ENCODE results near the gene BFSP2.
A peak's percentile ranks its signal among the peaks of the same experiment; 100 is the strongest.
"Not testable (repeated sequence)": the region's sequence is repeated elsewhere in the genome, so short reads cannot be mapped to it uniquely, and the experiment has no call there.

BFSP2 gene

DNA sequence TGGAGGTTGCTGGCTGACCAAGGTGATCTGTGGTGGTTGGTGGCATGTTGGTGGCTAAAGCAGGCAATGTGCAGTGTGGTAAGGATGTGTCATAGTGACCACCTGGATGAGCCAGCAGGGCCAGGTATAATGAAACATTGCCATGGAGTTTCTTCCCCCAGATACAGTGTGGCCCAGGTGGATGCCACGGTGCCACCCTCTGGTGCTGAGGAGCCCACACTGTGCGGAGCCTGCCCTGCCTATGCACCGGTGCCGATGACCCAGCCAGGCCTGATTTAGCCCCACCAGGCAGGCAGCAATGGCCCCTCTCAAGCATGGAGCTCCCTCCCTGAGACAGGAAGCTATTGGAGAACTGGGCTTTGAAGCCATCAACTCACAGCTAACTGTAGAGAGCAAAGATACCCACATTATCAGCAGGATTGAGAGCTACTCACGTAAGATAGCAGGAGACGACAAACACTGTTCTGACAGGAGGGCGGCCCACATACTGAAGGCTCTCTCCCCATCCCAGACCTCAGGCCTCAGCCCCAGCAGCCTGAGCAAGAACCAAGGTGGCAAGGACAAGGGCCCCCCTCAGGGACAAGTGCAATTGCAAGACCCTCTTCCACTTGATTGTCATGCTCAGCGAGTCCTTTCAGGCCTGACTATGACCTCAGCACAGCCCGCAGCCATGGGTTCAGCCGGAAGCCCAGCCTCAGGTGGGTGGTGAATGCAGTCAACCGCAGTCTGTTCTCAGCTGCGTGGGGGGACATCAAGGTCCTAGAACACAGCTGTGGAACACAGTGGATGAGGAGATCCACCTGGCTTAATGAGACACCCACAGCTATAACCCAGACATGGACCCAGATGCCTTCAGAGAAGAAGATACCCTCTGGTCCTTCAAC is 90.9 kb downstream of the BFSP2 start:
- in situ Hi-C loops (cut with MboI; ENCODE audit: low pct_unique_long_range_greater_than_20kb, low sequenced_read_pairs): no loop called here
- no peak for DNase-seq

GRCh38 chr3:133491481-133492059 is 91.7 kb downstream of the BFSP2 start:
- DNase-seq: no peak
- in situ Hi-C loops (cut with MboI; ENCODE audit: low pct_unique_long_range_greater_than_20kb, low sequenced_read_pairs): no loop called here

GRCh38 chr3:133492159-133492741 is 92.4 kb downstream of the BFSP2 start:
- in situ Hi-C loops (cut with MboI; ENCODE audit: low pct_unique_long_range_greater_than_20kb, low sequenced_read_pairs): no loop called here
- DNase-seq: no peak

GRCh38 chr3:133494469-133494868 is 94.6 kb downstream of the BFSP2 start:
- in situ Hi-C loops (cut with MboI; ENCODE audit: low pct_unique_long_range_greater_than_20kb, low sequenced_read_pairs): no loop called here
- DNase-seq: peak; percentile 65

DNA sequence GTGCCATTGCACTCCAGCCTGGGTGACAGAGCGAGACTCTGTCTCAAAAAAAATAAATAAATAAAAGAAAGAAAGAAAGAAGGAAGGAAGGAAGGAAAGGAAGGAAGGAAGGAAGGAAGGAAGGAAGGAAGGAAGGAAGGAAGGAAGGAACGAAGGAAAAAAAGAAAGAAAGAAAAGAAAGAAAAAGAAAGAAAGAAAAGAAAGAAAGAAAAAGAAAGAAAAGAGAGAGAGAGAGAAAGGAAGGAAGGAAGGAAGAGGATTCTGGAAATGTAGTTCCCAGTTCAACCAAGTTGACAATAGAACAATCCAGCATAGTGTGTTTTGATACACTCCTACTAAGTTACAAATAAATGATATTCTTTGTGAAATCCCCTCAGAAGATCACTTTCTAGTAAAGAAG is 102.7 kb downstream of the BFSP2 start:
- DNase-seq; in situ Hi-C loops (cut with MboI; ENCODE audit: low pct_unique_long_range_greater_than_20kb, low sequenced_read_pairs): not testable (repeated sequence)

- DNase-seq: no peak
- in situ Hi-C loops (cut with MboI; ENCODE audit: low pct_unique_long_range_greater_than_20kb, low sequenced_read_pairs): no loop called here
Observed at GRCh38 chr3:133503409-133503808, 103.6 kb downstream of the BFSP2 start.

DNA sequence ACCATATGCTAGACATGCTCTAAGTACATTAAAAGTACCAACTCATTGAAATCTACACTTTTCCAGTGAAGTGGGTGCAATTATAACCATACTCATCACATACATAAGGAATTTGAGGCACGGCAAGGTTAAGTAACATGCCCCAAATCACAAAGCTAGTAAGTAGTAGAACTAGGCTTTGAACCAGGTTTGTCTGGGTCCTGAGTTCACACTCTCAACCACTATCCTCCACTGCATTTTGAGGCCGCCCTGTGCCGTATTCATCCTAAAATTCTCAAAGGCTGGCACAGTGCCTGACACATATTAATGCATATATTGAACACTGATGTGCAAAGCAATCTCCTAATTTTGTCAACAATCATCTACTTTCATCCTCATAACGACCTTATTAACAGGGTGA is 104.9 kb downstream of the BFSP2 start:
- no peak for DNase-seq
- in situ Hi-C loops (cut with MboI; ENCODE audit: low pct_unique_long_range_greater_than_20kb, low sequenced_read_pairs): no loop called here

GRCh38 chr3:133505813-133506212 is 106.0 kb downstream of the BFSP2 start:
- DNase-seq: no peak
- in situ Hi-C loops (cut with MboI; ENCODE audit: low pct_unique_long_range_greater_than_20kb, low sequenced_read_pairs): no loop called here

GRCh38 chr3:133506215-133506901 is 106.5 kb downstream of the BFSP2 start:
- DNase-seq: no peak
- in situ Hi-C loops (cut with MboI; ENCODE audit: low pct_unique_long_range_greater_than_20kb, low sequenced_read_pairs): no loop called here

GRCh38 chr3:133509488-133509887 is 109.6 kb downstream of the BFSP2 start:
- DNase-seq: no peak
- in situ Hi-C loops (cut with MboI; ENCODE audit: low pct_unique_long_range_greater_than_20kb, low sequenced_read_pairs): no loop called here

DNA sequence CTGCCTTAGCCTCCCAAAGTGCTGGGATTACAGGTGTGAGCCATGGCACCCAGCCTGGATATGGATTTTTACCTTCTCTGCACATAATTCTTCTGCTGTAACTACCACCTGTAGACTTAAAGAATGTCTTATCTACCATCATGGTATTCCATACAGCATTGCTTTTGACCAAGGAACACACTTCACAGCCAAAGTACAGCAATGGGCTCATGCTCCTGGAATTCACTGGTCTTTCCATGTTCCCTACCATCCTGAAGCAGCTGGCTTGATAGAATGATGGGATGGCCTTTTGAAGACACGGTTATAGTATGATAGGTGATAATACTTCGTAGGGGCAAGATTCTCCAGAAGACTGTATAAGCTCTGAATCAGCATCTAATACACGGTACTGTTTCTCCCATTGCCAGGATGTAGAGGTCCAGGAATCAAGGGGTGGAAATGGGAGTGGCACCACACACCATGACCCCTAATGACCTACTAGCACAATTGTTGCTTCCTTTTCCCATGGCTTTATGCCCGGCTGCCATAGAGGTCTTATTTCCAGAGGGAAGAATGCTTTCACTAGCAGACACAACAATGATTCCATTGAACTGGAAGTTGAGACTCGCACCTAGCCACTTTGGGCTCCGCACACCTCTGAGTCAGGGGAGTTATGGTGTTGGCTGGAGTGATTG is 112.7 kb downstream of the BFSP2 start:
- in situ Hi-C loops (cut with MboI; ENCODE audit: low pct_unique_long_range_greater_than_20kb, low sequenced_read_pairs): no loop called here
- DNase-seq: no peak

GRCh38 chr3:133514418-133514817 is 114.6 kb downstream of the BFSP2 start:
- in situ Hi-C loops (cut with MboI; ENCODE audit: low pct_unique_long_range_greater_than_20kb, low sequenced_read_pairs): no loop called here
- no peak for DNase-seq

- in situ Hi-C loops (cut with MboI; ENCODE audit: low pct_unique_long_range_greater_than_20kb, low sequenced_read_pairs): no loop called here
- DNase-seq: no peak
Observed at GRCh38 chr3:133515127-133515526, 115.3 kb downstream of the BFSP2 start.

- no peak for DNase-seq
- in situ Hi-C loops (cut with MboI; ENCODE audit: low pct_unique_long_range_greater_than_20kb, low sequenced_read_pairs): no loop called here
Observed at GRCh38 chr3:133520286-133520685, 120.4 kb downstream of the BFSP2 start.

DNA sequence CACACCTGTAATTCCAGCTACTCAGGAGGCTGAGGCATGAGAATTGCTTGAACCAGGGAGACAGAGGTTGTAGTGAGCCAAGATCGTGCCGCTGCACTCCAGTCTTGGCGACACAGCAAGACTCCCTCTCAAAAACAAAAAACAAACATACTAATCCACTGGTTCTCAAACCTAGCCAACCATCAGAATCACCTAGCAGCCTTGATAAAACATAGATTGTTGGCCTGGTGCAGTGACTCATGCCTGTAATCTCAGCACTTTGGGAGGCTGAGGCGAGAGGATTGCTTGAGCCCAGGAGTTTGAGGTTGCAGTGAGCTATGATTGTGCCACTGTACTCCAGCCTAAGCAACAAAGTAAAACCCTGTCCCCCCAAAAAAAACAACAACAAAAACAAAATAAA is 121.1 kb downstream of the BFSP2 start:
- in situ Hi-C loops (cut with MboI; ENCODE audit: low pct_unique_long_range_greater_than_20kb, low sequenced_read_pairs): not testable (repeated sequence)

GRCh38 chr3:133521946-133522345 is 122.1 kb downstream of the BFSP2 start:
- DNase-seq: no peak
- in situ Hi-C loops (cut with MboI; ENCODE audit: low pct_unique_long_range_greater_than_20kb, low sequenced_read_pairs): no loop called here

More for the DNA sequence above, 121.1 kb downstream of the BFSP2 start:
- not testable (repeated sequence) for DNase-seq

GRCh38 chr3:133523758-133524157 is 123.9 kb downstream of the BFSP2 start:
- DNase-seq: peak; percentile 61
- in situ Hi-C loops (cut with MboI; ENCODE audit: low pct_unique_long_range_greater_than_20kb, low sequenced_read_pairs): not testable (repeated sequence)
